Measurements from ENCODE around the gene AFMID. TPM values are rescaled to one million over a fixed set of nuclear protein-coding genes. Genes with fewer than 3 reads are reported as not detected.

The AFMID gene
- total RNA-seq, 1 experiment from 2014 or later: 65.8 TPM

DNA sequence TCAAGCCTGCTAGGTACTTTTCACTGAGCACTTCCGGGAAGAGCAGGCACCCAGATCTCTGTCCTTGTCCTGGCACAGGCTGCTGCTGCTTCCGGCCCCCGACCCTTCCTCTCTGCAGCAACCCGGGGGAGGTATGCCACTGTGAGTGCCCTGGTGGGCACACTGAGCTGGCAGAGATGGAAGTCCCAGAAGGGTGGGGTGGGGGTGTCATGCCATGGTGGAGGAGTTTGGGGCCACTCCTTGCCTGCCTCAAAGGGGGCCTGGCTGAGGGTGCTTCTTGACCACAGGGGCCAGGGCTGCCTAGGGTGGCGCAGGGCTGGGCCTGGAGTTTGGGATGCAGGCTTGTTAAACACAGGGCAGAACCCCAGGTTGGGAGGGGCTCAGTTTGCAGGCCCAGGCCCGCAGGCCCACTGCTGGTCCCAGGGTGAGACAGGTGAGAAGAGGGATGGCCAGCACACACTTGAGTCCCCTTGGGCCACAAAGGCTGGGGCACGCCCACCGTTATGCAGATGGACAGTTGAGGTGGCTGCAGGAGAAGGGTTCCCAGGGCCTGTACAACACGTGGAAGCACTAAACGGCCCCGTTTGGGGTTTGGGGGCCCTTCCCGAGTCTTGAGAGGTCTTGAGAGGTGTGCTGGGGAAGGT is 53.0 kb downstream of the AFMID start:
- RAD21 ChIA-PET (ENCODE audit: low non-redundant PET in 1 of 2, low total read pairs in 2 of 2, uncharacterized antibody in 2 of 2, unreplicated experiment in 2 of 2): no interaction called here
- no TSS peak for BruUV-seq (replicated peaks)
- Histone ChIP-seq H3K79me2 (ENCODE audit: insufficient read depth, low read length) (no peaks in the 10 kb centered on the region), H3K27me3 (ENCODE audit: insufficient read depth, low read length) (no peaks in the 10 kb centered on the region), H3K27ac (ENCODE audit: low read depth, low read length) (no peak overlapping the region), H3K9ac (ENCODE audit: low read length) (no peak overlapping the region), H4K20me1 (ENCODE audit: insufficient read depth) (no peaks in the 10 kb centered on the region), H3K4me3 (replicated peaks in 1 of 2; ENCODE audit: low read depth in 1 of 2, low read length in 2 of 2) (no peak overlapping the region), H2AFZ (ENCODE audit: low read depth, low read length, poor library complexity, severe bottlenecking) (no peak overlapping the region), H3K36me3 (ENCODE audit: control insufficient read depth in 1 of 2, insufficient read depth in 2 of 2, low read length in 2 of 2) (no peaks in the 10 kb centered on the region), H3K4me2 (ENCODE audit: low read length) (no peak overlapping the region), H3K4me1 (ENCODE audit: control insufficient read depth in 1 of 2, insufficient read depth in 2 of 2, low read length in 2 of 2) (peaks cover 0 to 9% of the 10 kb centered on the region in 2 experiments; a peak in 1 of 4 replicates), H3K9me2 (ENCODE audit: insufficient read depth) (no peaks in the 10 kb centered on the region), H3K9me3 (ENCODE audit: control insufficient read depth in 1 of 2, insufficient read depth in 1 of 2, low read depth in 1 of 2, low read length in 2 of 2) (no peaks in the 10 kb centered on the region)
- DNase-seq (ENCODE audit: low read depth, low spot score): no peak
- no peak for TF ChIP-seq EZH2 (IDR thresholded peaks at IDR 0.05)
- TF ChIP-seq, protein P1, sequence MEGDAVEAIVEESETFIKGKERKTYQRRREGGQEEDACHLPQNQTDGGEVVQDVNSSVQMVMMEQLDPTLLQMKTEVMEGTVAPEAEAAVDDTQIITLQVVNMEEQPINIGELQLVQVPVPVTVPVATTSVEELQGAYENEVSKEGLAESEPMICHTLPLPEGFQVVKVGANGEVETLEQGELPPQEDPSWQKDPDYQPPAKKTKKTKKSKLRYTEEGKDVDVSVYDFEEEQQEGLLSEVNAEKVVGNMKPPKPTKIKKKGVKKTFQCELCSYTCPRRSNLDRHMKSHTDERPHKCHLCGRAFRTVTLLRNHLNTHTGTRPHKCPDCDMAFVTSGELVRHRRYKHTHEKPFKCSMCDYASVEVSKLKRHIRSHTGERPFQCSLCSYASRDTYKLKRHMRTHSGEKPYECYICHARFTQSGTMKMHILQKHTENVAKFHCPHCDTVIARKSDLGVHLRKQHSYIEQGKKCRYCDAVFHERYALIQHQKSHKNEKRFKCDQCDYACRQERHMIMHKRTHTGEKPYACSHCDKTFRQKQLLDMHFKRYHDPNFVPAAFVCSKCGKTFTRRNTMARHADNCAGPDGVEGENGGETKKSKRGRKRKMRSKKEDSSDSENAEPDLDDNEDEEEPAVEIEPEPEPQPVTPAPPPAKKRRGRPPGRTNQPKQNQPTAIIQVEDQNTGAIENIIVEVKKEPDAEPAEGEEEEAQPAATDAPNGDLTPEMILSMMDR (IDR thresholded peaks at IDR 0.05 in 2 of 3, conservative IDR thresholded peaks at IDR 0.05 in 1 of 3; ENCODE audit: borderline replicate concordance in 1 of 3, insufficient read depth in 1 of 3, low read depth in 2 of 3, low read length in 2 of 3): no peak
- no peak for TF ChIP-seq ZNF274 (IDR thresholded peaks at IDR 0.05; ENCODE audit: low read depth, low read length)
- no peak for TF ChIP-seq SIN3A (IDR thresholded peaks at IDR 0.05; ENCODE audit: low read depth)
- TF ChIP-seq SP1 (IDR thresholded peaks at IDR 0.05; ENCODE audit: low read depth): no peak
- no peak for TF ChIP-seq YY1 (IDR thresholded peaks at IDR 0.05; ENCODE audit: extremely low read depth, insufficient replicate concordance, low read depth, low read length)
- no peak for TF ChIP-seq ELF1 (IDR thresholded peaks at IDR 0.05; ENCODE audit: borderline replicate concordance, low read depth)
- TF ChIP-seq, protein P2, sequence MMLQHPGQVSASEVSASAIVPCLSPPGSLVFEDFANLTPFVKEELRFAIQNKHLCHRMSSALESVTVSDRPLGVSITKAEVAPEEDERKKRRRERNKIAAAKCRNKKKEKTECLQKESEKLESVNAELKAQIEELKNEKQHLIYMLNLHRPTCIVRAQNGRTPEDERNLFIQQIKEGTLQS (IDR thresholded peaks at IDR 0.05): no peak
- TF ChIP-seq, protein P3, sequence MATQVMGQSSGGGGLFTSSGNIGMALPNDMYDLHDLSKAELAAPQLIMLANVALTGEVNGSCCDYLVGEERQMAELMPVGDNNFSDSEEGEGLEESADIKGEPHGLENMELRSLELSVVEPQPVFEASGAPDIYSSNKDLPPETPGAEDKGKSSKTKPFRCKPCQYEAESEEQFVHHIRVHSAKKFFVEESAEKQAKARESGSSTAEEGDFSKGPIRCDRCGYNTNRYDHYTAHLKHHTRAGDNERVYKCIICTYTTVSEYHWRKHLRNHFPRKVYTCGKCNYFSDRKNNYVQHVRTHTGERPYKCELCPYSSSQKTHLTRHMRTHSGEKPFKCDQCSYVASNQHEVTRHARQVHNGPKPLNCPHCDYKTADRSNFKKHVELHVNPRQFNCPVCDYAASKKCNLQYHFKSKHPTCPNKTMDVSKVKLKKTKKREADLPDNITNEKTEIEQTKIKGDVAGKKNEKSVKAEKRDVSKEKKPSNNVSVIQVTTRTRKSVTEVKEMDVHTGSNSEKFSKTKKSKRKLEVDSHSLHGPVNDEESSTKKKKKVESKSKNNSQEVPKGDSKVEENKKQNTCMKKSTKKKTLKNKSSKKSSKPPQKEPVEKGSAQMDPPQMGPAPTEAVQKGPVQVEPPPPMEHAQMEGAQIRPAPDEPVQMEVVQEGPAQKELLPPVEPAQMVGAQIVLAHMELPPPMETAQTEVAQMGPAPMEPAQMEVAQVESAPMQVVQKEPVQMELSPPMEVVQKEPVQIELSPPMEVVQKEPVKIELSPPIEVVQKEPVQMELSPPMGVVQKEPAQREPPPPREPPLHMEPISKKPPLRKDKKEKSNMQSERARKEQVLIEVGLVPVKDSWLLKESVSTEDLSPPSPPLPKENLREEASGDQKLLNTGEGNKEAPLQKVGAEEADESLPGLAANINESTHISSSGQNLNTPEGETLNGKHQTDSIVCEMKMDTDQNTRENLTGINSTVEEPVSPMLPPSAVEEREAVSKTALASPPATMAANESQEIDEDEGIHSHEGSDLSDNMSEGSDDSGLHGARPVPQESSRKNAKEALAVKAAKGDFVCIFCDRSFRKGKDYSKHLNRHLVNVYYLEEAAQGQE (IDR thresholded peaks at IDR 0.05; ENCODE audit: low read depth): no peak
- no peak for TF ChIP-seq SRF (IDR thresholded peaks at IDR 0.05; ENCODE audit: low read depth)
- TF ChIP-seq CBX3 (IDR thresholded peaks at IDR 0.05; ENCODE audit: low read depth): no peak
- TF ChIP-seq CEBPB (IDR thresholded peaks at IDR 0.05; ENCODE audit: low read depth): no peak
- TF ChIP-seq POLR2AphosphoS5 (IDR thresholded peaks at IDR 0.05; ENCODE audit: low read depth, low read length): no peak
- TF ChIP-seq EZH2phosphoT487 (IDR thresholded peaks at IDR 0.05; ENCODE audit: borderline replicate concordance): no peak
- TF ChIP-seq, protein P4, sequence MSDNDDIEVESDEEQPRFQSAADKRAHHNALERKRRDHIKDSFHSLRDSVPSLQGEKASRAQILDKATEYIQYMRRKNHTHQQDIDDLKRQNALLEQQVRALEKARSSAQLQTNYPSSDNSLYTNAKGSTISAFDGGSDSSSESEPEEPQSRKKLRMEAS (IDR thresholded peaks at IDR 0.05): no peak
- no peak for TF ChIP-seq ZFX (IDR thresholded peaks at IDR 0.05)
- TF ChIP-seq FOSL1 (IDR thresholded peaks at IDR 0.05; ENCODE audit: low read depth): no peak
- no peak for TF ChIP-seq TCF7L2 (IDR thresholded peaks at IDR 0.05; ENCODE audit: borderline replicate concordance, extremely low read depth, insufficient read depth, insufficient read length)
- CTCF ChIA-PET: no interaction called here
- no peak for ATAC-seq
- intact Hi-C loops (cut with micrococcal nuclease): no loop called here
- POLR2A ChIA-PET: no interaction called here
